ENCODE data around the gene SLC14A1. TPM values are rescaled to one million over a fixed set of nuclear protein-coding genes. Genes with fewer than 3 reads are reported as not detected.

The SLC14A1 gene
- total and polyA plus RNA-seq, 2 of the 4 experiments (the other 2 are of a cell fraction), result 20.5 to 31.9 TPM

- H3K9me1 ChIP-seq (ENCODE audit: insufficient read depth, low read length), result no peaks in the 10 kb centered on the region
- H4K8ac ChIP-seq (ENCODE audit: low read depth in 2 of 2, low read length in 2 of 2), result peak overlapping the region in 1 of 2 experiments; percentile 60; a peak in 1 of 4 replicates
- no peak overlapping the region for H3K4ac ChIP-seq (ENCODE audit: low read depth, low read length)
- peak overlapping the region; percentile 8; the same call in 1 of the 2 replicates for H2AK5ac ChIP-seq (ENCODE audit: low read depth, low read length)
- no peaks in the 10 kb centered on the region for H3K4me1 ChIP-seq (ENCODE audit: control insufficient read depth, insufficient read depth, low read length)
- no peaks in the 10 kb centered on the region for H3K9me3 ChIP-seq (ENCODE audit: control insufficient read depth, insufficient read depth, low read length)
- no peak overlapping the region for H4K5ac ChIP-seq (ENCODE audit: low read depth, low read length)
- no peaks in the 10 kb centered on the region for H3K79me1 ChIP-seq (ENCODE audit: low read depth in 1 of 2, low read length in 2 of 2)
- no peak overlapping the region for H2BK20ac ChIP-seq (ENCODE audit: low read depth, low read length)
- TF ChIP-seq NFE2L2 (IDR thresholded peaks at IDR 0.05; ENCODE audit: low read depth, low read length) (no peak), BHLHE40 (IDR thresholded peaks at IDR 0.05; ENCODE audit: low read depth, low read length) (no peak), SMC3 (IDR thresholded peaks at IDR 0.05; ENCODE audit: low read depth, low read length) (no peak), FOS (IDR thresholded peaks at IDR 0.05; ENCODE audit: low read depth, low read length) (no peak), ELK1 (IDR thresholded peaks at IDR 0.05; ENCODE audit: borderline replicate concordance, low read depth, low read length) (no peak), CTCF (conservative IDR thresholded peaks at IDR 0.05; ENCODE audit: low read depth, low read length) (no peak), RAD21 (IDR thresholded peaks at IDR 0.05; ENCODE audit: low read length) (no peak), USF2 (IDR thresholded peaks at IDR 0.05; ENCODE audit: low read depth, low read length) (no peak), CHD1 (IDR thresholded peaks at IDR 0.05; ENCODE audit: low read depth, low read length) (no peak), MXI1 (IDR thresholded peaks at IDR 0.05; ENCODE audit: borderline replicate concordance, low read depth, low read length) (no peak), CEBPB (IDR thresholded peaks at IDR 0.05; ENCODE audit: low read depth, low read length) (no peak), MAFK (IDR thresholded peaks at IDR 0.05; ENCODE audit: low read depth, low read length) (no peak), RFX5 (IDR thresholded peaks at IDR 0.05; ENCODE audit: low read depth, low read length) (no peak), RCOR1 (IDR thresholded peaks at IDR 0.05; ENCODE audit: insufficient replicate concordance, low read length) (no peak), POLR2A (IDR thresholded peaks at IDR 0.05; ENCODE audit: low read depth, low read length) (no peak), MAZ (IDR thresholded peaks at IDR 0.05; ENCODE audit: borderline replicate concordance, low read depth, low read length) (no peak)
- H2BK120ac ChIP-seq (ENCODE audit: low read depth, low read length), result no peak overlapping the region
- H4K20me1 ChIP-seq (ENCODE audit: insufficient read depth, low read length), result no peaks in the 10 kb centered on the region
- POLR2A ChIA-PET (ENCODE audit: unreplicated experiment), result no interaction called here
- 0 out of 2 replicates have a peak overlapping the region, but pooled peaks have one; percentile 8 for H3K23ac ChIP-seq (ENCODE audit: low read depth, low read length)
- no peak overlapping the region for H3K9ac ChIP-seq (ENCODE audit: low read depth, low read length)
- ATAC-seq (ENCODE audit: low read depth) (peak; percentile 24; the same call in 1 of the 2 replicates), DNase-seq (no peak)
- H2AFZ ChIP-seq (replicated peaks; ENCODE audit: low read length, poor library complexity), result no peak overlapping the region
- no peak overlapping the region for H2AK9ac ChIP-seq (replicated peaks; ENCODE audit: low read depth, low read length, poor library complexity)
- no peak overlapping the region for H3K4me3 ChIP-seq (ENCODE audit: insufficient read depth, low read depth, low read length)
- 0 out of 2 replicates have a peak overlapping the region, but pooled peaks have one; percentile 22 for H3K14ac ChIP-seq (replicated peaks; ENCODE audit: low read depth, low read length)
- no peak overlapping the region for H3K4me2 ChIP-seq (ENCODE audit: low read depth, low read length)
- no peak overlapping the region for H2BK5ac ChIP-seq (ENCODE audit: low read depth, low read length, poor library complexity, severe bottlenecking)
- BruUV-seq (replicated peaks), result no TSS peak
- H3K18ac ChIP-seq (ENCODE audit: low read depth, low read length), result no peak overlapping the region
- H3K27me3 ChIP-seq (ENCODE audit: control insufficient read depth, insufficient read depth, low read length), result no peaks in the 10 kb centered on the region
- CTCF ChIA-PET, result interaction anchor here (1.0 kb wide), 1 partner anchor 9 kb away, joined by 3 read pairs; no protein-coding TSS in a partner anchor
- no peak overlapping the region for H3K27ac ChIP-seq (ENCODE audit: insufficient read depth, low read length)
- in situ Hi-C loops (cut with MboI; ENCODE audit: low sequenced_read_pairs), result no loop called here
- dilution Hi-C loops (cut with HindIII; ENCODE audit: low sequenced_read_pairs, unreplicated experiment), result no loop called here
- H3K36me3 ChIP-seq (ENCODE audit: control insufficient read depth, insufficient read depth, low read length), result no peaks in the 10 kb centered on the region
- no peak overlapping the region for H4K91ac ChIP-seq (ENCODE audit: insufficient read depth, low read depth, low read length)
- intact Hi-C loops (cut with micrococcal nuclease), result no loop called here
- H3K56ac ChIP-seq (ENCODE audit: extremely low read depth, insufficient read depth, low read length), result no peak overlapping the region
- H2BK15ac ChIP-seq (ENCODE audit: low read depth, low read length), result no peak overlapping the region
Observed at GRCh38 chr18:45738660-45739059, 14.7 kb downstream of the SLC14A1 start.
